Measurements from ENCODE around the gene GTPBP1.

GTPBP1 gene

DNA sequence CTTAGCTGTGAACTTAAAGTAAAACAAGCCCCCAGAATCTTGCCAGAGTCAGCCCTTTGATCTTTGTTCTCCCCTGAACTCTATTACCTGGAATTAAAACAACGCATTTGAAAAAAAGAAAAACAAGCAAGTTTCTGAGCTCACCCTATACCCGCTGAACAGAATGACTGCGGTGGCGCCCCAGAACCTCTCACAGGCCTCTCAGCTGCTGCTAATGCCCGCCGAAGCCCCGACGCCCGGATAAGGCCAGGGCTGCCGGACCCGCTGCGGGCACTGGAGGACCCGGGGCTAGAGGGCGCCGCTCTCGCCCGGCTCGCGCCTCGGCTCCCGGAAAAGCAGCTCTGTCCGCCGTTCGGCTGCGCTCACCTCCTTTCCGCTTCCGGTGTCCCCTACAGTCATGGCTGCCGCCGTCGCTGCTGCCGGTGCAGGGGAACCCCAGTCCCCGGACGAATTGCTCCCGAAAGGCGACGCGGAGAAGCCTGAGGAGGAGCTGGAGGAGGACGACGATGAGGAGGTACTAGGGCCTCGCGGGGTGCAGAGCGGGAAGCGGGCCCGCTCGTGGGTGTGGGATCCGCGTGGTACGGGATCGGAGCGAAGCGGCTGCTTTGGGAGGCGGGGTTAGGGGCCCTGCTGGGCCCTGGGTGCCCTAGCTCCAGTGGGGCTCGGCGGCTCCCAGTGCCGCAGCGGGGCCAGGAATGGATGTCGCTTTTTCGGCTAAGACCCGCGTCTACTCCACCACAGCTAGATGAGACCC is 24.0 kb upstream of the GTPBP1 start, which contains the start of gene TOMM22:
Gene TOMM22, plus strand, starts transcription at position 376 of the 754 bp plus-strand sequence. Its CDS starts 22 bp downstream, at position 398.
- TF ChIP-seq, protein P1, sequence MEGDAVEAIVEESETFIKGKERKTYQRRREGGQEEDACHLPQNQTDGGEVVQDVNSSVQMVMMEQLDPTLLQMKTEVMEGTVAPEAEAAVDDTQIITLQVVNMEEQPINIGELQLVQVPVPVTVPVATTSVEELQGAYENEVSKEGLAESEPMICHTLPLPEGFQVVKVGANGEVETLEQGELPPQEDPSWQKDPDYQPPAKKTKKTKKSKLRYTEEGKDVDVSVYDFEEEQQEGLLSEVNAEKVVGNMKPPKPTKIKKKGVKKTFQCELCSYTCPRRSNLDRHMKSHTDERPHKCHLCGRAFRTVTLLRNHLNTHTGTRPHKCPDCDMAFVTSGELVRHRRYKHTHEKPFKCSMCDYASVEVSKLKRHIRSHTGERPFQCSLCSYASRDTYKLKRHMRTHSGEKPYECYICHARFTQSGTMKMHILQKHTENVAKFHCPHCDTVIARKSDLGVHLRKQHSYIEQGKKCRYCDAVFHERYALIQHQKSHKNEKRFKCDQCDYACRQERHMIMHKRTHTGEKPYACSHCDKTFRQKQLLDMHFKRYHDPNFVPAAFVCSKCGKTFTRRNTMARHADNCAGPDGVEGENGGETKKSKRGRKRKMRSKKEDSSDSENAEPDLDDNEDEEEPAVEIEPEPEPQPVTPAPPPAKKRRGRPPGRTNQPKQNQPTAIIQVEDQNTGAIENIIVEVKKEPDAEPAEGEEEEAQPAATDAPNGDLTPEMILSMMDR (IDR thresholded peaks at IDR 0.05; ENCODE audit: low read length, missing control alignments): peak; percentile 47

GRCh38 chr22:38684895-38685294 is 20.8 kb upstream of the GTPBP1 start:
- DNase-seq (ENCODE audit: low read depth): no peak
- H3K4me3 ChIP-seq (replicated peaks; ENCODE audit: low read depth, low read length): no peak overlapping the region
- TF ChIP-seq, protein P1 (IDR thresholded peaks at IDR 0.05; ENCODE audit: low read length, missing control alignments): no peak

More for the DNA sequence above, 24.0 kb upstream of the GTPBP1 start, which contains the start of gene TOMM22:
- peak; percentile 89 for DNase-seq (ENCODE audit: low read depth)
- H3K4me3 ChIP-seq (replicated peaks; ENCODE audit: low read depth, low read length): peak within 1 kb of the TSS; percentile 97

DNA sequence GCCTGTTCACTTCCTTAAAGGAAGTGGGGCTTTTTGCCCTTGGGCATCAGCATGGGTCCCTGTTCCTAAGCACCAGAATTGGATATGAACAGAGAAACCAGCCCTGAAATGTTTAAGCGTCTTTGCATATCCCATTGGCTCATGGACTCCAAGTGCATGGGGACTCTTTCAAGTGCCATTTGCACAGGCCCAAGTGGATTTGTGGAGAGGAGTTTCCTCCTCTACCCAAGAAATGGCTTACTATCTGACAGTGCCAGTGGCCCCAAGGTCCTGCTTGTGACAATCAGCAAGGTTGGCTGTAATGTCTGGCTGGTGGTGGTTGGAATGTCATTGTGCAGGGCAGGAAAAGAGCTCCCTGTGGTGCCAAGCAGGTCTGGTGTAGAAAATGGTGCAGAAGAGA is 20.0 kb upstream of the GTPBP1 start:
- no peak overlapping the region for H3K4me3 ChIP-seq (replicated peaks; ENCODE audit: low read depth, low read length)
- TF ChIP-seq, protein P1 (IDR thresholded peaks at IDR 0.05; ENCODE audit: low read length, missing control alignments): no peak
- DNase-seq (ENCODE audit: low read depth): no peak

- H3K4me3 ChIP-seq (replicated peaks; ENCODE audit: low read depth, low read length): no peak overlapping the region
- TF ChIP-seq, protein P1 (IDR thresholded peaks at IDR 0.05; ENCODE audit: low read length, missing control alignments): no peak
These were observed 16.1 kb upstream of the GTPBP1 start for GRCh38 chr22:38689651-38690050.

DNA sequence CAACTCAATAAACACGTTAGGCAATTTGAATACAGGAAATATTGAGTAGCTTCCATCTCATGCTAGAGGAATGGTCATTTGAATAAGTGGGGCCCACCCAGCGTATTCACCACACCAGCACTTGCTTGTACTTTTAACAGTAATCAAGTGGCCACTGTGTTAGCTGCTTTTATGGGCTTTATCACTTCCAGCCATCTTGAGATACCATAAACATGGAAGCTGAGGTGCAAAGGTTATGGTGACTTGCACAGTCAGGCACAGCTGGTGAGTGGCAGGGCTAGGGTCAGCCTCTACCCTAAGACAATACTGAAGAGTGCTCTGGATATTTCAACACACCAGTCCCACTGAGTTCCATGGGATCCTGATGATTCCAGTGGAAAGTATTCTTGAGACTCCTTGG is 11.7 kb upstream of the GTPBP1 start:
- TF ChIP-seq, protein P1 (IDR thresholded peaks at IDR 0.05; ENCODE audit: low read length, missing control alignments): no peak
- DNase-seq (ENCODE audit: low read depth): no peak
- H3K4me3 ChIP-seq (replicated peaks; ENCODE audit: low read depth, low read length): no peak overlapping the region

More at GRCh38 chr22:38689651-38690050, 16.1 kb upstream of the GTPBP1 start:
- no peak for DNase-seq (ENCODE audit: low read depth)

GRCh38 chr22:38694940-38695339 is 10.8 kb upstream of the GTPBP1 start:
- TF ChIP-seq, protein P1 (IDR thresholded peaks at IDR 0.05; ENCODE audit: low read length, missing control alignments): no peak
- DNase-seq (ENCODE audit: low read depth): no peak
- no peak overlapping the region for H3K4me3 ChIP-seq (replicated peaks; ENCODE audit: low read depth, low read length)

All from fibroblast of pulmonary artery (primary cell).